ENCODE measurements around the gene ABL2.
"Not testable (repeated sequence)": the region's sequence is repeated elsewhere in the genome, so short reads cannot be mapped to it uniquely, and the experiment has no call there.

DNA sequence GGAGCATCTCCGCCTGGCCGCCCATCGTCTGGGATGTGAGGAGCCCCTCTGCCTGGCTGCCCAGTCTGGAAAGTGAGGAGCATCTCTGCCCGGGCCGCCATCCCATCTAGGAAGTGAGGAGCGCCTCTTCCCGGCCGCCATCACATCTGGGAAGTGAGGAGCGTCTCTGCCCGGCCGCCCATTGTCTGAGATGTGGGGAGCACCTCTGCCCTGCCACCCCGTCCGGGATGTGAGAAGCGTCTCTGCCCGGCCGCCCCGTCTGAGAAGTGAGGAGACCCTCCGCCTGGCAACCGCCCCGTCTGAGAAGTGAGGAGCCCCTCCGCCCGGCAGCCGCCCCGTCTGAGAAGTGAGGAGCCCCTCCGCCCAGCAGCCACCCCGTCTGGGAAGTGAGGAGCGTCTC lies 94.3 kb downstream of the ABL2 start:
- TF ChIP-seq, protein P1, sequence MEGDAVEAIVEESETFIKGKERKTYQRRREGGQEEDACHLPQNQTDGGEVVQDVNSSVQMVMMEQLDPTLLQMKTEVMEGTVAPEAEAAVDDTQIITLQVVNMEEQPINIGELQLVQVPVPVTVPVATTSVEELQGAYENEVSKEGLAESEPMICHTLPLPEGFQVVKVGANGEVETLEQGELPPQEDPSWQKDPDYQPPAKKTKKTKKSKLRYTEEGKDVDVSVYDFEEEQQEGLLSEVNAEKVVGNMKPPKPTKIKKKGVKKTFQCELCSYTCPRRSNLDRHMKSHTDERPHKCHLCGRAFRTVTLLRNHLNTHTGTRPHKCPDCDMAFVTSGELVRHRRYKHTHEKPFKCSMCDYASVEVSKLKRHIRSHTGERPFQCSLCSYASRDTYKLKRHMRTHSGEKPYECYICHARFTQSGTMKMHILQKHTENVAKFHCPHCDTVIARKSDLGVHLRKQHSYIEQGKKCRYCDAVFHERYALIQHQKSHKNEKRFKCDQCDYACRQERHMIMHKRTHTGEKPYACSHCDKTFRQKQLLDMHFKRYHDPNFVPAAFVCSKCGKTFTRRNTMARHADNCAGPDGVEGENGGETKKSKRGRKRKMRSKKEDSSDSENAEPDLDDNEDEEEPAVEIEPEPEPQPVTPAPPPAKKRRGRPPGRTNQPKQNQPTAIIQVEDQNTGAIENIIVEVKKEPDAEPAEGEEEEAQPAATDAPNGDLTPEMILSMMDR (IDR thresholded peaks at IDR 0.05): not testable (repeated sequence)
- not testable (repeated sequence) for TF ChIP-seq POLR2A (IDR thresholded peaks at IDR 0.05)
